ENCODE measurements around the gene SPATA19. TPM values are rescaled to one million over a fixed set of nuclear protein-coding genes. Genes with fewer than 3 reads are reported as not detected.

Gene SPATA19
- total RNA-seq = not detected

GRCh38 chr11:133845413-133845812 is at the start of gene SPATA19:
TSS of gene SPATA19 (minus strand) at chr11:133845513. CDS start at chr11:133845446, 67 bp downstream.
- intact Hi-C loops (cut with DNase I) = no loop called here
- H3K27ac ChIP-seq = no peak within 1 kb of the TSS
- no peak for TF ChIP-seq CTCF (IDR thresholded peaks at IDR 0.05)
- H3K27me3 ChIP-seq = no peaks in the 10 kb centered on the region
- H3K9ac ChIP-seq (ENCODE audit: low read depth in 2 of 2, low read length in 2 of 2) = no peak within 1 kb of the TSS
- H3K36me3 ChIP-seq = no peaks in the 10 kb centered on the region
- DNase-seq = no peak
- H3K9me3 ChIP-seq = no peaks in the 10 kb centered on the region
- H3K4me1 ChIP-seq = no peaks in the 10 kb centered on the region
- no peak within 1 kb of the TSS for H3K4me3 ChIP-seq

GRCh38 chr11:133895061-133895479 is 49.8 kb upstream of the SPATA19 start:
- Histone ChIP-seq H3K27me3 (no peaks in the 10 kb centered on the region), H3K4me1 (no peaks in the 10 kb centered on the region), H3K36me3 (no peaks in the 10 kb centered on the region), H3K9ac (ENCODE audit: low read depth in 2 of 2, low read length in 2 of 2) (no peak overlapping the region), H3K4me3 (no peak overlapping the region), H3K9me3 (no peaks in the 10 kb centered on the region), H3K27ac (no peak overlapping the region)
- TF ChIP-seq CTCF (IDR thresholded peaks at IDR 0.05) = no peak
- intact Hi-C loops (cut with DNase I) = no loop called here
- DNase-seq = no peak

GRCh38 chr11:133893381-133893780 is 48.1 kb upstream of the SPATA19 start:
- intact Hi-C loops (cut with DNase I) = no loop called here
- Histone ChIP-seq H3K36me3 (no peaks in the 10 kb centered on the region), H3K9me3 (no peaks in the 10 kb centered on the region), H3K27ac (no peak overlapping the region), H3K27me3 (no peaks in the 10 kb centered on the region), H3K4me3 (no peak overlapping the region), H3K9ac (ENCODE audit: low read depth in 2 of 2, low read length in 2 of 2) (no peak overlapping the region), H3K4me1 (no peaks in the 10 kb centered on the region)
- DNase-seq = no peak
- TF ChIP-seq CTCF (IDR thresholded peaks at IDR 0.05) = no peak

- H3K27me3 ChIP-seq = no peaks in the 10 kb centered on the region
- no peaks in the 10 kb centered on the region for H3K9me3 ChIP-seq
- H3K4me3 ChIP-seq = no peak overlapping the region
- no peaks in the 10 kb centered on the region for H3K36me3 ChIP-seq
- no peak overlapping the region for H3K27ac ChIP-seq
- H3K4me1 ChIP-seq = no peaks in the 10 kb centered on the region
- no peak for TF ChIP-seq CTCF (IDR thresholded peaks at IDR 0.05)
- DNase-seq = no peak
- intact Hi-C loops (cut with DNase I) = no loop called here
- H3K9ac ChIP-seq (ENCODE audit: low read depth in 2 of 2, low read length in 2 of 2) = no peak overlapping the region
Observed at GRCh38 chr11:133892584-133893380, 47.5 kb upstream of the SPATA19 start.

GRCh38 chr11:133892126-133892525 is 46.8 kb upstream of the SPATA19 start:
- Histone ChIP-seq H3K4me3 (no peak overlapping the region), H3K27me3 (no peaks in the 10 kb centered on the region), H3K36me3 (no peaks in the 10 kb centered on the region), H3K27ac (no peak overlapping the region), H3K9me3 (no peaks in the 10 kb centered on the region), H3K9ac (ENCODE audit: low read depth in 2 of 2, low read length in 2 of 2) (no peak overlapping the region), H3K4me1 (no peaks in the 10 kb centered on the region)
- intact Hi-C loops (cut with DNase I) = no loop called here
- no peak for DNase-seq
- TF ChIP-seq CTCF (IDR thresholded peaks at IDR 0.05) = no peak

Measured in colonic mucosa (tissue), 4 donors.